H1 (cell line): ENCODE measurements around the gene NPAT. TPM values are rescaled to one million over a fixed set of nuclear protein-coding genes. Genes with fewer than 3 reads are reported as not detected.

Source experiments
- CTCF ChIA-PET: fragments of 300-600 bp; sonication (Branson Sonifier 250); formaldehyde crosslinking; loops from one replicate; lab custom pipeline; 2021; ENCODE audit not compliant: partially characterized antibody; lab: Charles Lee
- POLR2A ChIA-PET: fragments of 300-600 bp; sonication (Branson Sonifier 250); formaldehyde crosslinking; loops from one replicate; lab custom pipeline; 2021; ENCODE audit warnings: inconsistent platforms; ENCODE audit not compliant: partially characterized antibody; lab: Charles Lee
- DNase-seq, 2 experiments: peaks; one replicate each; pipeline versions ENCODE4 v3.0.0 to v3.0.0-alpha.2; 2010 to 2022; ENCODE audit warnings: low spot score in 2 of 2, low read depth in 1 of 2, mixed read lengths in 1 of 2
- FAIRE-seq: peaks from 2 replicates; lab custom pipeline; 2011; peaks lifted over from hg19 to GRCh38; lab: Jason Lieb, UNC
- H2AFZ ChIP-seq: 2 replicates; pipeline ENCODE4 v1.8.1; 2012; ENCODE audit warnings: low read length, inconsistent platforms
- H2AK5ac ChIP-seq: 2 replicates; pipeline ENCODE4 v1.6.1; 2013; ENCODE audit warnings: low read depth, low read length
- H2BK120ac ChIP-seq: replicated peaks from 2 replicates; pipeline ENCODE3; 2013; ENCODE audit warnings: low read depth, low read length, inconsistent platforms
- H2BK12ac ChIP-seq: 2 replicates; pipeline ENCODE4 v1.6.1; 2013; ENCODE audit warnings: low read depth, low read length
- H2BK15ac ChIP-seq: 2 replicates; pipeline ENCODE4 v1.6.1; 2013; ENCODE audit warnings: low read length
- H2BK20ac ChIP-seq: 2 replicates; pipeline ENCODE4 v1.6.1; 2013; ENCODE audit warnings: low read length
- H2BK5ac ChIP-seq: 2 replicates; pipeline ENCODE4 v1.6.1; 2013; ENCODE audit warnings: low read depth, low read length
- H3K14ac ChIP-seq: 2 replicates; pipeline ENCODE4 v1.6.1; 2013; ENCODE audit warnings: inconsistent platforms; ENCODE audit not compliant: insufficient read length
- H3K18ac ChIP-seq: 2 replicates; pipeline ENCODE4 v1.6.1; 2013; ENCODE audit warnings: low read length; ENCODE audit errors: extremely low read depth
- H3K23ac ChIP-seq: 2 replicates; pipeline ENCODE4 v1.6.1; 2013; ENCODE audit warnings: inconsistent platforms; ENCODE audit not compliant: insufficient read length
- H3K23me2 ChIP-seq: 2 replicates; pipeline ENCODE4 v1.6.1; 2013; ENCODE audit warnings: low read depth, low read length
- H3K27ac ChIP-seq: 2 replicates; pipeline ENCODE4 v1.6.1; 2011; ENCODE audit warnings: low read depth, low read length, inconsistent platforms
- H3K27me3 ChIP-seq, 4 experiments: replicated peaks in 1 of 4; 1 replicate in 1 of 4; 2 replicates in 3 of 4; pipeline versions ENCODE4 v1.6.1 to v1.8.1; 2011 to 2013; ENCODE audit warnings: low read length in 3 of 4, mild to moderate bottlenecking in 3 of 4, inconsistent platforms in 2 of 4, mixed read lengths in 2 of 4, moderate library complexity in 1 of 4; ENCODE audit not compliant: control insufficient read depth in 3 of 4, insufficient read depth in 3 of 4; ENCODE audit errors: extremely low read depth in 1 of 4
- H3K36me3 ChIP-seq, 4 experiments: 2 replicates each; pipeline versions ENCODE4 v1.6.1 to v1.8.1; 2011 to 2013; ENCODE audit warnings: mild to moderate bottlenecking in 4 of 4, low read length in 3 of 4, moderate library complexity in 2 of 4, control low read depth in 1 of 4, inconsistent platforms in 1 of 4; ENCODE audit not compliant: insufficient read depth in 4 of 4, control insufficient read depth in 2 of 4
- H3K4ac ChIP-seq: replicated peaks from 2 replicates; pipeline ENCODE3; 2013; ENCODE audit warnings: low read length, low read depth, mixed read lengths, inconsistent platforms; ENCODE audit not compliant: insufficient read length
- H3K4me1 ChIP-seq, 4 experiments: replicated peaks in 1 of 4; 1 replicate in 1 of 4; 2 replicates in 3 of 4; pipeline versions ENCODE4 v1.6.1 to v1.8.1; 2011 to 2013; ENCODE audit warnings: low read length in 3 of 4, inconsistent platforms in 2 of 4, mixed read lengths in 1 of 4; ENCODE audit not compliant: insufficient read depth in 4 of 4, control insufficient read depth in 3 of 4
- H3K4me2 ChIP-seq, 2 experiments: 2 replicates each; pipeline versions ENCODE4 v1.6.1 to v1.8.1; 2011 to 2013; ENCODE audit warnings: low read depth in 2 of 2, low read length in 2 of 2, control low read depth in 1 of 2, inconsistent platforms in 1 of 2, mild to moderate bottlenecking in 1 of 2; ENCODE audit not compliant: insufficient read depth in 1 of 2
- H3K4me3 ChIP-seq, 4 experiments: fragments of 200-600, 300-600 bp in 1 of 4; sonication (generic), shearing (Covaris generic), sonication (Bioruptor Twin) in 1 of 4; 2 replicates each; pipeline versions ENCODE4 v1.5.1 to v1.8.1; 2011 to 2016; ENCODE audit warnings: low read length in 4 of 4, low read depth in 3 of 4, control low read depth in 2 of 4, inconsistent platforms in 2 of 4, mild to moderate bottlenecking in 2 of 4, mixed read lengths in 1 of 4, moderate library complexity in 1 of 4; ENCODE audit not compliant: insufficient read depth in 2 of 4; ENCODE audit errors: extremely low read depth in 1 of 4
- H3K56ac ChIP-seq: replicated peaks from 2 replicates; pipeline ENCODE3; 2013; ENCODE audit warnings: low read depth, mild to moderate bottlenecking, mixed read lengths, low read length, inconsistent platforms; ENCODE audit not compliant: insufficient read length
- H3K79me1 ChIP-seq: 2 replicates; pipeline ENCODE4 v1.6.1; 2013; ENCODE audit warnings: low read depth, low read length, control low read depth
- H3K79me2 ChIP-seq, 2 experiments: 2 replicates each; pipeline versions ENCODE4 v1.6.1 to v1.8.1; 2012 to 2013; ENCODE audit warnings: low read length in 2 of 2, mild to moderate bottlenecking in 2 of 2, inconsistent platforms in 1 of 2; ENCODE audit not compliant: insufficient read depth in 2 of 2, control insufficient read depth in 1 of 2
- H3K9ac ChIP-seq, 4 experiments: replicated peaks in 1 of 4; 1 replicate in 1 of 4; 2 replicates in 3 of 4; pipeline versions ENCODE4 v1.6.1 to v1.8.1; 2011 to 2013; ENCODE audit warnings: low read depth in 3 of 4, low read length in 3 of 4, control low read depth in 2 of 4, mild to moderate bottlenecking in 2 of 4, moderate library complexity in 2 of 4, inconsistent platforms in 1 of 4; ENCODE audit errors: extremely low read depth in 1 of 4
- H3K9me3 ChIP-seq, 2 experiments: 2 replicates each; pipeline versions ENCODE4 v1.6.1 to v1.8.1; 2012 to 2013; ENCODE audit warnings: mild to moderate bottlenecking in 2 of 2, moderate library complexity in 2 of 2, control low read depth in 1 of 2, inconsistent platforms in 1 of 2, low read depth in 1 of 2, low read length in 1 of 2, mixed read lengths in 1 of 2; ENCODE audit not compliant: insufficient read depth in 2 of 2
- H4K20me1 ChIP-seq, 2 experiments: replicated peaks in 1 of 2; 2 replicates each; pipeline versions ENCODE3 to v1.8.1; 2011 to 2013; ENCODE audit warnings: inconsistent platforms in 2 of 2, low read length in 2 of 2, mild to moderate bottlenecking in 1 of 2; ENCODE audit not compliant: insufficient read depth in 2 of 2, control insufficient read depth in 1 of 2
- H4K5ac ChIP-seq: 2 replicates; pipeline ENCODE4 v1.6.1; 2013; ENCODE audit warnings: low read length, low read depth, mixed read lengths, inconsistent platforms; ENCODE audit not compliant: insufficient read length
- H4K8ac ChIP-seq: 2 replicates; pipeline ENCODE4 v1.8.0; 2013; ENCODE audit warnings: mild to moderate bottlenecking, moderate library complexity, low read length, inconsistent platforms; ENCODE audit not compliant: insufficient read depth; ENCODE audit errors: extremely low read depth
- H4K91ac ChIP-seq: replicated peaks from 2 replicates; pipeline ENCODE3; 2013; ENCODE audit warnings: low read length, mixed read lengths, inconsistent platforms; ENCODE audit not compliant: insufficient read length
- CREB1 ChIP-seq: IDR thresholded peaks from 2 replicates; pipeline ENCODE4 v1.6.1; 2012; ENCODE audit warnings: inconsistent platforms
- EP300 ChIP-seq, 2 experiments: IDR thresholded peaks; 1 replicate in 1 of 2; 2 replicates in 1 of 2; pipeline ENCODE4 v1.6.1; 2011 to 2012; ENCODE audit warnings: low read depth in 2 of 2, low read length in 2 of 2, mild to moderate bottlenecking in 2 of 2, borderline replicate concordance in 1 of 2, inconsistent platforms in 1 of 2, moderate library complexity in 1 of 2
- EZH2 ChIP-seq: fragments of 200-600 bp; sonication (generic); IDR thresholded peaks from 2 replicates; pipeline ENCODE4 v1.7.1; 2012; ENCODE audit warnings: low read depth, mild to moderate bottlenecking, moderate library complexity, low read length, inconsistent platforms; ENCODE audit not compliant: severe bottlenecking
- JUN ChIP-seq: IDR thresholded peaks from 2 replicates; pipeline ENCODE4 v1.6.1; 2011; ENCODE audit warnings: low read depth, mild to moderate bottlenecking, improper control_type of control experiment, low read length
- SIRT6 ChIP-seq: IDR thresholded peaks from one replicate; pipeline ENCODE4 v1.7.1; 2012; ENCODE audit warnings: low read length, inconsistent platforms
- SIX5 ChIP-seq: IDR thresholded peaks from 2 replicates; pipeline ENCODE4 v1.6.1; 2011; ENCODE audit warnings: mild to moderate bottlenecking, low read depth, low read length
- WGBS, 2 experiments: shearing (Covaris generic) in 1 of 2; methylation state at CpG; one replicate each; pipeline versions ENCODE4 v1.1.6 to v1.1.7; 2013 to 2015; ENCODE audit warnings: low lambda C conversion rate in 2 of 2, mixed read lengths in 2 of 2, inconsistent platforms in 1 of 2, low coverage in 1 of 2, missing lambda C conversion rate in 1 of 2; ENCODE audit not compliant: insufficient replicate concordance in 2 of 2, insufficient coverage in 1 of 2, insufficient read length in 1 of 2; ENCODE audit errors: extremely low coverage in 1 of 2, missing lambda C conversion rate in 1 of 2; 5-methylcytosine and 5-hydroxymethylcytosine counted together
- polyA plus RNA-seq, 7 experiments: library from polyadenylated mRNA; depleted of rRNA in 3 of 7; stranded (reverse) in 5 of 7; unstranded in 2 of 7; fragments of >200 nt in 5 of 7; fragments of 200-250 nt in 2 of 7; gene quantifications; 1 replicate in 5 of 7; 2 replicates in 1 of 7; 4 replicates in 1 of 7; pipeline versions ENCODE4 v1.2.1 to v1.2.3, GENCODE V29; 2011 to 2013; ENCODE audit warnings: missing spikeins in 2 of 7, mixed read lengths in 2 of 7
- total RNA-seq: library from RNA; stranded (reverse); fragmentation: NEBNext Ultra II Directional; extraction: Animal tissue kit (Norgen Biotek cat#: 25700); gene quantifications from 2 replicates; pipeline ENCODE4 v1.2.1, GENCODE V29; 2021

NPAT gene
- total and polyA plus RNA-seq, 2 of the 8 experiments (the other 6 are each of a cell fraction or from before 2014, with no cell fraction given) = 4.6 to 23.4 TPM

GRCh38 chr11:108147150-108147549 is 75.3 kb downstream of the NPAT start:
- no peak overlapping the region for H3K14ac ChIP-seq
- FAIRE-seq = no peak
- 100% methylated on average over 1 of the region's 1 CpG; no CpG with 5 or more reads in 1 of the 2 experiments for WGBS, 2 experiments
- H2AK5ac ChIP-seq = no peak overlapping the region
- no peak overlapping the region for H4K91ac ChIP-seq
- H2AFZ ChIP-seq = no peak overlapping the region
- H3K9me3 ChIP-seq = no peaks in the 10 kb centered on the region
- H3K4ac ChIP-seq = no peak overlapping the region
- H3K27me3 ChIP-seq = no peaks in the 10 kb centered on the region
- H4K8ac ChIP-seq = no peak overlapping the region
- no peak overlapping the region for H2BK15ac ChIP-seq
- no peak overlapping the region for H2BK20ac ChIP-seq
- H3K4me1 ChIP-seq = no peaks in the 10 kb centered on the region
- no peak overlapping the region for H2BK5ac ChIP-seq
- H3K4me2 ChIP-seq = no peak overlapping the region
- H3K36me3 ChIP-seq = peaks cover 3 to 60% (median 27%) of the 10 kb centered on the region in 4 experiments; a peak in 7 of 8 replicates
- ChIA-PET POLR2A (no interaction called here), CTCF (interaction anchor here (0.9 to 14.3 kb wide), 3 partner anchors 25 to 72 kb away, joined by 3 to 90 read pairs (median 6); partner anchors contain the start of gene ACAT1)
- H3K23ac ChIP-seq = no peak overlapping the region
- no peaks in the 10 kb centered on the region for H3K79me2 ChIP-seq
- no peak for DNase-seq
- no peaks in the 10 kb centered on the region for H4K20me1 ChIP-seq
- no peak overlapping the region for H2BK120ac ChIP-seq
- no peaks in the 10 kb centered on the region for H3K23me2 ChIP-seq
- no peak overlapping the region for H3K27ac ChIP-seq
- H3K4me3 ChIP-seq = no peak overlapping the region
- H3K79me1 ChIP-seq = no peaks in the 10 kb centered on the region
- H3K18ac ChIP-seq = no peak overlapping the region
- TF ChIP-seq JUN = no peak
- TF ChIP-seq EZH2 = no peak
- TF ChIP-seq SIRT6 = no peak
- no peak for TF ChIP-seq CREB1
- no peak for TF ChIP-seq SIX5
- no peak for TF ChIP-seq EP300 (IDR thresholded peaks at IDR 0.05; ENCODE audit: borderline replicate concordance in 1 of 2, low read depth in 2 of 2, low read length in 2 of 2)
- TF ChIP-seq, all 59 proteins: peak for 0
- Histone ChIP-seq H3K56ac (no peak overlapping the region), H4K5ac (no peak overlapping the region), H2BK12ac (no peak overlapping the region), H3K9ac (no peak overlapping the region)
